SK-N-SH (cell line): ENCODE results near the gene RPP25. TPM values are rescaled to one million over a fixed set of nuclear protein-coding genes. Genes with fewer than 3 reads are reported as not detected.

Experiments used
- CTCF ChIA-PET: fragments of 300-600, 350-600 bp; formaldehyde crosslinking; extraction: SDS; loops from one replicate; lab custom pipeline; 2021; lab: Yijun Ruan, JAX
- POLR2A ChIA-PET: fragments of 350-600 bp; sonication (Branson Sonifier 250); formaldehyde crosslinking; extraction: SDS; loops from one replicate; lab custom pipeline; 2020; ENCODE audit warnings: antibody characterized with exemption, inconsistent platforms; lab: Yijun Ruan, JAX
- DNase-seq: peaks from one replicate; pipeline ENCODE4 v3.0.0; 2012
- H2AFZ ChIP-seq: fragments of 200-600 bp; sonication (generic); 2 replicates; pipeline ENCODE4 v1.8.1; 2016; ENCODE audit warnings: antibody characterized with exemption, mild to moderate bottlenecking, low read depth
- H3F3A ChIP-seq: fragments of 200-600 bp; sonication (generic); replicated peaks from 2 replicates; pipeline ENCODE3; 2016; ENCODE audit warnings: antibody characterized with exemption, mild to moderate bottlenecking; ENCODE audit not compliant: insufficient read depth
- H3K27ac ChIP-seq, 2 experiments: fragments of 200-500 bp in 1 of 2; fragments of 200-600 bp in 1 of 2; sonication (Bioruptor generic) in 1 of 2; sonication (generic), shearing (Covaris generic) in 1 of 2; 2 replicates each; pipeline versions ENCODE4 v1.5.1 to v1.6.1; 2014 to 2016; ENCODE audit warnings: low read depth in 2 of 2, inconsistent platforms in 1 of 2, low read length in 1 of 2, mild to moderate bottlenecking in 1 of 2, mixed read lengths in 1 of 2
- H3K27me3 ChIP-seq: fragments of 200-600 bp; sonication (generic), shearing (Covaris generic); 2 replicates; pipeline ENCODE4 v1.6.1; 2016; ENCODE audit warnings: mixed run types; ENCODE audit not compliant: insufficient read depth
- H3K36me3 ChIP-seq, 2 experiments: fragments of 200-500 bp in 1 of 2; fragments of 200-600 bp in 1 of 2; sonication (Bioruptor generic) in 1 of 2; sonication (generic) in 1 of 2; replicated peaks in 1 of 2; 2 replicates each; pipeline versions ENCODE3 to v1.5.1; 2014 to 2016; ENCODE audit warnings: low read length in 1 of 2, mild to moderate bottlenecking in 1 of 2; ENCODE audit not compliant: insufficient read depth in 2 of 2, control insufficient read depth in 1 of 2
- H3K4me1 ChIP-seq, 2 experiments: fragments of 200-500 bp in 1 of 2; fragments of 200-600 bp in 1 of 2; sonication (Bioruptor generic) in 1 of 2; sonication (generic), shearing (Covaris generic) in 1 of 2; 2 replicates each; pipeline versions ENCODE4 v1.5.1 to v1.6.1; 2014 to 2016; ENCODE audit warnings: low read depth in 1 of 2, low read length in 1 of 2, mixed run types in 1 of 2; ENCODE audit not compliant: insufficient read depth in 2 of 2, control insufficient read depth in 1 of 2
- H3K4me2 ChIP-seq: fragments of 200-600 bp; sonication (generic), shearing (Covaris generic); 2 replicates; pipeline ENCODE4 v1.6.1; 2017; ENCODE audit warnings: mixed run types
- H3K4me3 ChIP-seq, 2 experiments: fragments of 200-500 bp in 1 of 2; fragments of 200-600 bp in 1 of 2; sonication (Bioruptor generic) in 1 of 2; sonication (generic), shearing (Covaris generic) in 1 of 2; 2 replicates each; pipeline versions ENCODE4 v1.5.1 to v1.8.1; 2014 to 2016; ENCODE audit warnings: low read depth in 2 of 2, inconsistent platforms in 1 of 2, low read length in 1 of 2, mild to moderate bottlenecking in 1 of 2, mixed read lengths in 1 of 2, moderate library complexity in 1 of 2
- H3K79me2 ChIP-seq: fragments of 200-600 bp; sonication (generic); 2 replicates; pipeline ENCODE4 v1.8.1; 2017; ENCODE audit warnings: mild to moderate bottlenecking; ENCODE audit not compliant: insufficient read depth
- H3K9ac ChIP-seq: fragments of 200-600 bp; sonication (generic); 2 replicates; pipeline ENCODE4 v1.6.1; 2017; ENCODE audit warnings: mixed run types
- H3K9me2 ChIP-seq: fragments of 200-600 bp; sonication (generic); 2 replicates; pipeline ENCODE4 v1.6.1; 2017; ENCODE audit warnings: mixed run types
- H3K9me3 ChIP-seq: fragments of 200-600 bp; sonication (generic); 2 replicates; pipeline ENCODE4 v1.6.1; 2017; ENCODE audit warnings: mixed run types, mild to moderate bottlenecking, moderate library complexity
- H4K20me1 ChIP-seq: fragments of 200-600 bp; sonication (generic); 2 replicates; pipeline ENCODE4 v1.6.1; 2017; ENCODE audit warnings: mild to moderate bottlenecking, mixed run types; ENCODE audit not compliant: insufficient read depth
- CHD2 ChIP-seq: fragments of 150-350 bp; IDR thresholded peaks from 2 replicates; pipeline ENCODE4 v1.6.1; 2018; ENCODE audit warnings: low read length; ENCODE audit not compliant: partially characterized antibody
- ELF1 ChIP-seq: IDR thresholded peaks from 2 replicates; pipeline ENCODE4 v1.4.0; 2012
- EP300 ChIP-seq, 2 experiments: IDR thresholded peaks; 2 replicates each; pipeline versions ENCODE4 v1.4.0 to v1.6.1; 2012; ENCODE audit warnings: borderline replicate concordance in 1 of 2, low read depth in 1 of 2, low read length in 1 of 2
- MEF2A ChIP-seq: IDR thresholded peaks from 2 replicates; pipeline ENCODE4 v1.4.0; 2012; ENCODE audit warnings: low read depth, borderline replicate concordance
- MXI1 ChIP-seq: IDR thresholded peaks from 2 replicates; pipeline ENCODE4 v1.6.1; 2012; ENCODE audit warnings: mild to moderate bottlenecking, low read depth, low read length, improper control_type of control experiment
- POLR2AphosphoS5 ChIP-seq: IDR thresholded peaks from 2 replicates; pipeline ENCODE4 v1.6.1; 2012; ENCODE audit warnings: low read depth, low read length
- RCOR1 ChIP-seq: fragments of 150-350 bp; IDR thresholded peaks from 2 replicates; pipeline ENCODE4 v1.6.1; 2017; ENCODE audit warnings: antibody characterized with exemption, low read length
- TAF1 ChIP-seq: IDR thresholded peaks from 2 replicates; pipeline ENCODE4 v1.6.1; 2012; ENCODE audit warnings: low read depth, mild to moderate bottlenecking, low read length, moderate library complexity, borderline replicate concordance
- WGBS: methylation state at CpG from one replicate; pipeline ENCODE4 v1.1.6; 2017; ENCODE audit warnings: low lambda C conversion rate; 5-methylcytosine and 5-hydroxymethylcytosine counted together
- polyA plus RNA-seq, 3 experiments: library from polyadenylated mRNA; depleted of rRNA; stranded (reverse); fragments of >200 nt; gene quantifications; 2 replicates each; pipeline ENCODE4 v1.2.3, GENCODE V29; 2012
- TF ChIP-seq, protein P1 (sequence below): IDR thresholded peaks from 2 replicates; pipeline ENCODE4 v1.4.0; 2012; ENCODE audit warnings: low read depth, borderline replicate concordance
- TF ChIP-seq, protein P2 (sequence below): IDR thresholded peaks from 2 replicates; pipeline ENCODE4 v1.4.0; 2012; ENCODE audit warnings: low read depth
- TF ChIP-seq, protein P3 (sequence below): IDR thresholded peaks from 2 replicates; pipeline ENCODE4 v1.6.1; 2012; ENCODE audit warnings: mild to moderate bottlenecking, low read depth, low read length, moderate library complexity
- TF ChIP-seq, protein P4 (sequence below): IDR thresholded peaks from 2 replicates; pipeline ENCODE4 v1.4.0; 2012; ENCODE audit warnings: low read depth, borderline replicate concordance
- TF ChIP-seq, protein P5 (sequence below): IDR thresholded peaks from 2 replicates; pipeline ENCODE4; 2012

Gene RPP25
- polyA plus RNA-seq, 1 of the 3 experiments (the other 2 are of a cell fraction), result 1.7 TPM

DNA sequence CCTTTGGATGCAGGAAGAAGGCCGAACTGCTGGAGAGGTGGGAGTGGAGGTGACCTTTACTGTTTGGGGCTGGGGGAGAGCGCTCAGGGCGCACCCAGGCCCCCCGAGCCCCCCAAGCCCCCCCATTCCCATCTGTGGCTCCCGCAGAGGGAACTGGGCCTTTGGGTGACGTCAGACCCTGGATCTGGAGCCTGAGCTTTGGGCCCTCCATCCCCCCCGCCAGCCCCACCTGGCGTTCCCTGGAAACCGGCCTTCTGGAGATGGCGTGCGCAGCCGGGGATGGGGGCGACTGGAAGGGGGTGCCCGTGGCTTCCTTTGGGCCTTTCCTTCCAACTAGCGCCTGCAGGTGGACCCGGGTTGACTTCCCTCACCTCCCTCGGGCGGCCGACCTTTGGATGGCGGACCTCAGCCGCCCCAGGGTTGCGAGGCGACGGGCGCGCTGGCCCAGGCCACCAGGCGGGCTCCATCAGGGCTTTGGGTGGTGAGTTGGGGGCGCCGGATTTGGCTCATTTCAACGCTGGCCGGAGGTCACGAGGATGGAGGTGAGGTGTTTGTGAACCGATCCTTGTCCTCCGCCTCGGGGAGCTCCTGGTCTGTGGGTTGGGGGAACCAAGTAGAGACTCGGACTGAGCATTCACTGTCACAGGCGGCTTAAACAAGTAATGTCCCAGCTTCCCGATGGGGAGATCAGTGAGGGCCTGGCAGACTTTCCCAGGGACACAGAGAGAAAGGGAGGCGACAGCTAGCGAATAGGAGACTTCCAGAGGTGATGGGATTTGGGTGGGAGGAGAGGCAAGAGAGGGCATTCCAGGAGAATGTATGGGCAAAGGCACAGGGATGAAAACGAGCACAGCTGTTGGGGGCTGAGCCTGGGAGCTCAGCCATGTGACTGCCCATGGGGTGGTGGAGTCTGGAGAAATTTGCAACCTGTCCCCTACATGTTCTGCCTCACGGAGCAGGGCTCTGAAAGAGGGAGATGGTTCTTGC, 39.5 kb upstream of the RPP25 start:
- H4K20me1 ChIP-seq, result no peaks in the 10 kb centered on the region
- H3K9me2 ChIP-seq, result no peaks in the 10 kb centered on the region
- H3F3A ChIP-seq, result no peaks in the 10 kb centered on the region
- H3K9me3 ChIP-seq, result no peaks in the 10 kb centered on the region
- no peaks in the 10 kb centered on the region for H3K79me2 ChIP-seq
- DNase-seq, result peak; percentile 89
- H3K9ac ChIP-seq, result peak overlapping the region; percentile 70; the same call in 1 of the 2 replicates
- H2AFZ ChIP-seq, result peak overlapping the region; percentile 78; the same call in 1 of the 2 replicates
- POLR2A ChIA-PET, result interaction anchor here (0.6 to 2.7 kb wide), 18 partner anchors 9 to 219 kb away, joined by 3 to 47 read pairs (median 4); partner anchors contain the start of genes COX5A, FAM219B, PPCDC and RPP25
- no peaks in the 10 kb centered on the region for H3K36me3 ChIP-seq
- H3K4me1 ChIP-seq, result peaks cover 0 to 17% of the 10 kb centered on the region in 2 experiments; a peak in 1 of 4 replicates
- no peaks in the 10 kb centered on the region for H3K27me3 ChIP-seq
- CTCF ChIA-PET, result interaction anchor here (0.7 to 3.9 kb wide), 14 partner anchors 15 to 228 kb away, joined by 3 to 21 read pairs (median 9); partner anchors contain the start of genes PPCDC, RPP25 and ULK3
- TF ChIP-seq EP300 (IDR thresholded peaks at IDR 0.05; ENCODE audit: borderline replicate concordance in 1 of 2, low read depth in 1 of 2, low read length in 1 of 2) (no peak), MXI1 (peak; percentile 48)
- peak overlapping the region in 1 of 2 experiments; percentile 90; a peak in 2 of 4 replicates for H3K27ac ChIP-seq
- peak overlapping the region; percentile 67 to 84 for H3K4me3 ChIP-seq
- 11% methylated on average over 18 of the region's 42 CpGs for whole genome bisulfite sequencing
- peak overlapping the region; percentile 90 for H3K4me2 ChIP-seq

DNA sequence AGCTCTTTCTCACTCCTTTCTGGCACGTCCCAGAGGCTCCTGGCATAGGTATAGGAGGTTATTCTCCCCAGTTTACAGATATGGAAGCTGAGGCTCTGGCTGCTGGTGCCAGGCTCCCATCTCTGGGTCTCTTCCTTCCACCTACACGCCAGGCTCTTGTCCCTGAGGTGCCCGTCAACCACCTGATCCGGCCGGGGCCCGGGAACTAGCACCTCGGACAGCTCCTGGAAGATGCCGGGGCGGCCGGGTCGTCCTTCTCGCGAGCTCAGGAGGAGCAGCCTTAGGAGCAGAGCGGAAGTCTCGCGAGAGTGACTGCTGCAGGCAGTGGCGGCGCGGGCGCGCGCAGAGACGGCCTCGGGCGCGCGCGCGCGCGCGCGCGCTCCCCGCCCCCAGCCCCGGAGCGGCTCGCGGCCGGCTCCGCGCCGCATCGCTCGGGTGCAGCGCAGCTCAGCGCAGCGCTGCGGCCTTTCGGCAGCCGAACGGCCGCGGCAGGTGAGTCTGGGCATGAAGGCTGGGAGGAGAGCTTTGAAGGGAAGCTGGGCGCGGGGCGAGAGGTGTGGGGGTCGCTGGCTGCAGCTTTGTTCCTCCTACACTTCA, 38.7 kb upstream of the RPP25 start, which contains the start of gene SCAMP5:
Gene SCAMP5 (plus strand): TSS at position 382 of the 597 bp plus-strand sequence. CDS start 16,277 bp downstream, outside the sequence.
- Histone ChIP-seq H3K4me3 (peak within 1 kb of the TSS; percentile 67 to 84), H3F3A (peaks cover 3% of the 10 kb centered on the region), H3K79me2 (no peaks in the 10 kb centered on the region), H2AFZ (peak within 1 kb of the TSS; percentile 78; the same call in 1 of the 2 replicates), H3K9me2 (no peaks in the 10 kb centered on the region), H3K9me3 (no peaks in the 10 kb centered on the region), H4K20me1 (no peaks in the 10 kb centered on the region), H3K9ac (peak within 1 kb of the TSS; percentile 70; the same call in 1 of the 2 replicates), H3K27ac (peak within 1 kb of the TSS in 1 of 2 experiments; percentile 90; a peak in 2 of 4 replicates), H3K36me3 (no peaks in the 10 kb centered on the region), H3K27me3 (no peaks in the 10 kb centered on the region), H3K4me2 (peak within 1 kb of the TSS; percentile 90), H3K4me1 (peaks cover 0 to 17% of the 10 kb centered on the region in 2 experiments; a peak in 1 of 4 replicates)
- ChIA-PET CTCF (interaction anchor here (1.0 to 3.9 kb wide), 13 partner anchors 15 to 227 kb away, joined by 3 to 21 read pairs (median 9); partner anchors contain the start of genes PPCDC, RPP25 and ULK3), POLR2A (interaction anchor here (0.6 to 2.7 kb wide), 20 partner anchors 9 to 1412 kb away, joined by 3 to 47 read pairs (median 4); partner anchors contain the start of genes COX5A, FAM219B, PPCDC and RPP25)
- WGBS, result 2% methylated on average over 8 of the region's 58 CpGs
- DNase-seq, result peak; percentile 97
- TF ChIP-seq RCOR1 (peak; percentile 72), ELF1 (no peak), MEF2A (no peak), TAF1 (0 out of 2 replicates have a peak, but pooled peaks have one; percentile 15), EP300 (IDR thresholded peaks at IDR 0.05; ENCODE audit: borderline replicate concordance in 1 of 2, low read depth in 1 of 2, low read length in 1 of 2) (0 out of 4 replicates have a peak, but pooled peaks of 1 of the 2 experiments have one; percentile 2), POLR2AphosphoS5 (peak; percentile 36; the same call in 1 of the 2 replicates), MXI1 (peak; percentile 57; the same call in 1 of the 2 replicates), CHD2 (peak; percentile 100)
- TF ChIP-seq, protein P1, sequence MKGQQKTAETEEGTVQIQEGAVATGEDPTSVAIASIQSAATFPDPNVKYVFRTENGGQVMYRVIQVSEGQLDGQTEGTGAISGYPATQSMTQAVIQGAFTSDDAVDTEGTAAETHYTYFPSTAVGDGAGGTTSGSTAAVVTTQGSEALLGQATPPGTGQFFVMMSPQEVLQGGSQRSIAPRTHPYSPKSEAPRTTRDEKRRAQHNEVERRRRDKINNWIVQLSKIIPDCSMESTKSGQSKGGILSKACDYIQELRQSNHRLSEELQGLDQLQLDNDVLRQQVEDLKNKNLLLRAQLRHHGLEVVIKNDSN, result 0 out of 2 replicates have a peak, but pooled peaks have one; percentile 42
- TF ChIP-seq, protein P2, sequence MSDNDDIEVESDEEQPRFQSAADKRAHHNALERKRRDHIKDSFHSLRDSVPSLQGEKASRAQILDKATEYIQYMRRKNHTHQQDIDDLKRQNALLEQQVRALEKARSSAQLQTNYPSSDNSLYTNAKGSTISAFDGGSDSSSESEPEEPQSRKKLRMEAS, result 0 out of 2 replicates have a peak, but pooled peaks have one; percentile 24
- TF ChIP-seq, protein P3, sequence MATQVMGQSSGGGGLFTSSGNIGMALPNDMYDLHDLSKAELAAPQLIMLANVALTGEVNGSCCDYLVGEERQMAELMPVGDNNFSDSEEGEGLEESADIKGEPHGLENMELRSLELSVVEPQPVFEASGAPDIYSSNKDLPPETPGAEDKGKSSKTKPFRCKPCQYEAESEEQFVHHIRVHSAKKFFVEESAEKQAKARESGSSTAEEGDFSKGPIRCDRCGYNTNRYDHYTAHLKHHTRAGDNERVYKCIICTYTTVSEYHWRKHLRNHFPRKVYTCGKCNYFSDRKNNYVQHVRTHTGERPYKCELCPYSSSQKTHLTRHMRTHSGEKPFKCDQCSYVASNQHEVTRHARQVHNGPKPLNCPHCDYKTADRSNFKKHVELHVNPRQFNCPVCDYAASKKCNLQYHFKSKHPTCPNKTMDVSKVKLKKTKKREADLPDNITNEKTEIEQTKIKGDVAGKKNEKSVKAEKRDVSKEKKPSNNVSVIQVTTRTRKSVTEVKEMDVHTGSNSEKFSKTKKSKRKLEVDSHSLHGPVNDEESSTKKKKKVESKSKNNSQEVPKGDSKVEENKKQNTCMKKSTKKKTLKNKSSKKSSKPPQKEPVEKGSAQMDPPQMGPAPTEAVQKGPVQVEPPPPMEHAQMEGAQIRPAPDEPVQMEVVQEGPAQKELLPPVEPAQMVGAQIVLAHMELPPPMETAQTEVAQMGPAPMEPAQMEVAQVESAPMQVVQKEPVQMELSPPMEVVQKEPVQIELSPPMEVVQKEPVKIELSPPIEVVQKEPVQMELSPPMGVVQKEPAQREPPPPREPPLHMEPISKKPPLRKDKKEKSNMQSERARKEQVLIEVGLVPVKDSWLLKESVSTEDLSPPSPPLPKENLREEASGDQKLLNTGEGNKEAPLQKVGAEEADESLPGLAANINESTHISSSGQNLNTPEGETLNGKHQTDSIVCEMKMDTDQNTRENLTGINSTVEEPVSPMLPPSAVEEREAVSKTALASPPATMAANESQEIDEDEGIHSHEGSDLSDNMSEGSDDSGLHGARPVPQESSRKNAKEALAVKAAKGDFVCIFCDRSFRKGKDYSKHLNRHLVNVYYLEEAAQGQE, result peak; percentile 99
- TF ChIP-seq, protein P4, sequence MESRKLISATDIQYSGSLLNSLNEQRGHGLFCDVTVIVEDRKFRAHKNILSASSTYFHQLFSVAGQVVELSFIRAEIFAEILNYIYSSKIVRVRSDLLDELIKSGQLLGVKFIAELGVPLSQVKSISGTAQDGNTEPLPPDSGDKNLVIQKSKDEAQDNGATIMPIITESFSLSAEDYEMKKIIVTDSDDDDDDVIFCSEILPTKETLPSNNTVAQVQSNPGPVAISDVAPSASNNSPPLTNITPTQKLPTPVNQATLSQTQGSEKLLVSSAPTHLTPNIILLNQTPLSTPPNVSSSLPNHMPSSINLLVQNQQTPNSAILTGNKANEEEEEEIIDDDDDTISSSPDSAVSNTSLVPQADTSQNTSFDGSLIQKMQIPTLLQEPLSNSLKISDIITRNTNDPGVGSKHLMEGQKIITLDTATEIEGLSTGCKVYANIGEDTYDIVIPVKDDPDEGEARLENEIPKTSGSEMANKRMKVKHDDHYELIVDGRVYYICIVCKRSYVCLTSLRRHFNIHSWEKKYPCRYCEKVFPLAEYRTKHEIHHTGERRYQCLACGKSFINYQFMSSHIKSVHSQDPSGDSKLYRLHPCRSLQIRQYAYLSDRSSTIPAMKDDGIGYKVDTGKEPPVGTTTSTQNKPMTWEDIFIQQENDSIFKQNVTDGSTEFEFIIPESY, result peak; percentile 98
- TF ChIP-seq, protein P5, sequence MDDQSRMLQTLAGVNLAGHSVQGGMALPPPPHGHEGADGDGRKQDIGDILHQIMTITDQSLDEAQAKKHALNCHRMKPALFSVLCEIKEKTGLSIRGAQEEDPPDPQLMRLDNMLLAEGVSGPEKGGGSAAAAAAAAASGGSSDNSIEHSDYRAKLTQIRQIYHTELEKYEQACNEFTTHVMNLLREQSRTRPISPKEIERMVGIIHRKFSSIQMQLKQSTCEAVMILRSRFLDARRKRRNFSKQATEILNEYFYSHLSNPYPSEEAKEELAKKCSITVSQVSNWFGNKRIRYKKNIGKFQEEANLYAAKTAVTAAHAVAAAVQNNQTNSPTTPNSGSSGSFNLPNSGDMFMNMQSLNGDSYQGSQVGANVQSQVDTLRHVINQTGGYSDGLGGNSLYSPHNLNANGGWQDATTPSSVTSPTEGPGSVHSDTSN, result no peak
